GM04503 (cell line): ENCODE measurements around the gene FOXL1.

Source experiments
- DNase-seq: peaks from one replicate; pipeline ENCODE4 v3.0.0-alpha.2; 2012; ENCODE audit warnings: low read depth

The FOXL1 gene

GRCh38 chr16:86605950-86606349, 27.6 kb downstream of the FOXL1 start:
- DNase-seq, result no peak

- peak; percentile 46 for DNase-seq
These were observed 30.0 kb downstream of the FOXL1 start for GRCh38 chr16:86608301-86608747.

DNA sequence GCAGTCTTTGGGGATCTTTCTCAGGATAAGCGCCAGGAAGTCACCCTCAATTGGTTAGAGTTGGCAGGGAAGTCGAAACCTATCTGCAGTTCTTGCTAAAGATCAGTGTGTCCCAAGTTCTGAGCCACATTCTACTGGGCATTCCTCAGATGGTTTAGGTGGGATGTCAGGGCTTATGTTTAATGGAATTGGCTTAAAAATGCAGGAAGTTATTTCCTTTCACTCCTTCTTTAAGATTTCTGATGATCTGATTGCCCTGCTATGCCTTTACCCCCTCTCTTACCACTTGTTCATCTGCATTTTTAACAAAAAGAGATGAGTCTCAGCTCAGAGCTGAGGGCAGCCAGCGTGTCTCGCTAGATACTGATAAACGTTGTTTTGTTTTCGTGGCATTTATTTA, 30.8 kb downstream of the FOXL1 start:
- peak; percentile 92 for DNase-seq

GRCh38 chr16:86609661-86610060, 31.3 kb downstream of the FOXL1 start:
- DNase-seq, result no peak

- DNase-seq, result no peak
These were observed 32.6 kb downstream of the FOXL1 start for GRCh38 chr16:86610779-86611524.

DNA sequence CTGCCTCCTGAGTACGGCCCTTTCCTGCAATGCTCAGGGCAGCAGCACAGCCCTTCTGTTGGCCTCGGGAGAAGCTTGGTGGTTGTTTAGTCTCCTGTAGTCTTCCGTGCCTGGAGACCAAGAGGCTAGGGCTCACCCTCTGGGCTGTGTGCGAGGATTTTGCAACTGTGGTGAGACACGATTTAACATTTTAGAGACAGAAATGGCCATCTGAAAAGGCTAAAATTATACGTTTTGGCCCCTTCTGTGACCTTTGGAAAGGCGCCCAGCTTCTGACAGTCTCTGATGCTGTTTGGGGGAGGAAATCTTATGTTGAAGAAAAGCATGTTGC, 33.1 kb downstream of the FOXL1 start:
- DNase-seq, result no peak

DNA sequence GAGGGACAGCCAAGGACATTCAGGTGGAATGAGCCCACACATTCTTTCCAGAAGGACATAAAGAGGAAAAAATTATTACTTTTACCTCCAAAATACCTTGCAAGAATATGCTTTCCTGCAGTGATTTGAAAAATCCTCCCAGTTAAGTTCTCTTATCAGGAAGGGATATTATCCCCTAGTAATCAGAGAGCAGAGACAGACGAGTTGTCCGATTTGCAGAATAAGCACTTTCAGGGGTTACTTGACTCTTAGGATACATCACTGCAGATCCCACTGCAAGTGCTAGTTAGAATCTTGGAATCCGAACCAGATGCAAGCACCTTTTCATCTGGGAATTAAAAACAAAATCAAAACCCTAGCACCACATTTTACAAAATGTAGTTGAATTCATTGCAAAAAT, 33.6 kb downstream of the FOXL1 start:
- DNase-seq, result no peak

- DNase-seq, result no peak
These were observed 36.4 kb downstream of the FOXL1 start for GRCh38 chr16:86614699-86615098.

DNA sequence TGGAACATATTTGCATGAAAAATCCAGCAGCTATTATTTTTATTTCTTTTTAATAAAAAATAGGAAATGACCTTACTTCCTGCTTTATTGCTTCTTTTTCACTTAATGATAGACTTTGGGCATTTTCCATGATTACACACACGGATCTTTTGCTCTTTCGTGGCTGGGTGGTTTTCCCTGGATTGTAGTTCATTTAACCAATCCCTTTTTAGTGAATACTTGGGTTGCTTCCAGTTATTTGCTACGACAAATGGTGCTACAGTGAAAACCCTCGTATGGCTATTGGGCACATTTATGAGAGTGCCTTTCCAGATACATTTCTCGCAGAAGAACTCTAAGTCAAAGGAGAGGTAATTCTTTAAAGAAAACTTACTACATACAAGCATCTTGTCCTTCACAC, 38.6 kb downstream of the FOXL1 start:
- DNase-seq, result no peak

DNA sequence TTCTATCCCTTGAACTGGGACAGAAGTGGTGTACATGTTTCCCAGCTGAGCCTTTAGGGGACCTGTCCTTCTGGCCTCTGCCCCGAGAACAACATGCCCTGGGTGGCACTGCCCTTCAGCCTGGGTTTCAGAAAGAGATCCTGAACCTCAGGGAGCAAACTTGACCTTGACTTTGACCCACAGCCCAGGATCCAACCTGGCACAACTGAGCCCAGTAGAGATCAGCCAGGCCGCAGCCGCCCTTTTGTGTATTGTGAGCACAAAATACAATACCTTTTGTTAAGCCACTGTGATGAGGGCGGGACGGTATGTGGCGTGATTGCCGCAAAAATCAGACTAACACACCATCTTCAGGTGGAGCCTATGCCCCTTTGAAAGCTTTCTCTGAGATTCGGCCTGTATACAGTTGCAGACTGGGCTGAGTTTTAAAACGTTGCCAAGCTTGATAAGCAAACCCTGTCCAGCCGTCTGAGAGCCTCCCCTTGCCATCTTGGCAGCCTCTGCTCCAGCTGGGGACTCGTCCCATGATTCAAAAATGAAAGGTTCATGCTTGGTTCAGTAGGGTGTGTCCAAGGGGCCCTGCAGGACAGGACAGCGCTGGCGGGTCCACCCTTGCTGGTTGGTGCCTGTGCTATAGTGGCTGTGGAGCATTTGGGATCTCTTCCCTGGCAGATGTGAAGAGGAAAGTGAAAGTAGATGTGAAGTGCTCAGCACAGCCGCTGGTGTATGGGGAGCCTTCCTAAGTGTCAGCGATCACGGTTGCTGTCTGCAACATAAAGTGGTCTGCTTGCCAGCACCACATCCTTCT, 40.3 kb downstream of the FOXL1 start:
- DNase-seq, result no peak

GRCh38 chr16:86619239-86619794, 41.0 kb downstream of the FOXL1 start:
- DNase-seq, result no peak

DNA sequence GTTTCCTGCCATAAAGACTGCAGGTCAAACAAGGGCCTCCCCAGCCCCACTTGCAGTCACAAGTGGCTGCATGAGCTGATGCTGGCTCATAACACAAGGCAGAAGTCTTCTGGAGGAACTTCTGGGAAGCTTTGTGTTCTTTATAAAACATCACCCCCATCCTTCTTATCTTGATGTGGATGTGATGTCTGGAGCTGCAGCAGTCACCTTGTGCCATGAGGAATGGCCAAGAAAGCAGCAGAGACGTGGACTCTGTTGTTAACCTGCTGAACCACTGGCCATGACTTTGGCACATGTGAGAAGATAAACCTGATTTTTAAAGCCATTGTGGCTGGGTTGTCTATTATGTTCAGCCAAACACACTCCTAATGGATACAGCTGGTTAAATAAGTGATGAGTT, 41.8 kb downstream of the FOXL1 start:
- DNase-seq, result no peak

GRCh38 chr16:86621966-86622365, 43.6 kb downstream of the FOXL1 start:
- DNase-seq, result no peak

DNA sequence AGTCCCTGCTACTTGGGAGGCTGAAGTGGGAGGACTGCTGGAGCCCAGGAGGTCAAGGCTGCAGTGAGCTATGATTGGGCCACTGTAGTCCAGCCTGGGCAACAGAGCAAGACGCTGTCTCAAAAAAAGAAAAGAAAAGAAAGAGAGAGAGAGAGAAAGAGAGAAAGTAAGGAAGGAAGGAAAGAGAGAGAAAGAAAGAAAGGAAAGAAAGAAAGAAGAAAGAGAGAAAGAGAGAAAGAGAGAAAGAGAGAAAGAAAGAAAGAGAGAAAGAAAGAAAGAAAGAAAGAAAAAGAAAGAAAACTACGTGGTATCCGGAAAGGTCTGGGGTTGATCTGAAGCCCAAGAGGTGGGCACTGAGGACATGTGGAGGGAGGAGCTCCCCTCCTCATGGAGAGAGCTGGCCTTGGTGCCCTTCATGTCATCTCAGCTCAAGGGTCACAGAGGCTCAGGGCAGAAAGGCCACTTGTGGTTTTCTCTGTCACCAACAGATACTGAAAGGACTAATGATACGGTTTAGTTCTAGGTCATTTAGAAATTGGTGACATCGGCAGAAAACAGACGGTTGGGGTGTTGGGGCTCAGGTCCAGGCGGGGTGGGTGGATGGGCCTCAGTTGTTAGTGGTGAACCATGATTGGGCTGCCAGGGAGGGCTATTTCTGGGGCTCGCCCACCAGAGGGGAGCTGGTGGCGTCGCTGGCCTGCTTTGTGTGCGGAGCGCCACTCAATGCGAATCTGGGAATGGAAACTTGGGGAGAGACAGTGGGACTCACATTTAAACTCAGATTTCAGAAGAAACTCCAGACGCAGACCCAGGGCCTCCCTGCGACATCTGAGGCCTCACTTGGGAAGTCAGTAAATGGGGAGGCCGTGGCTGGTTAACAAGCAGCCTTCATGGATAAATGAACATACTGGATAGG, 44.6 kb downstream of the FOXL1 start:
- DNase-seq, result no peak

GRCh38 chr16:86625029-86625428, 46.7 kb downstream of the FOXL1 start:
- DNase-seq, result no peak

GRCh38 chr16:86625821-86626220, 47.5 kb downstream of the FOXL1 start:
- DNase-seq, result no peak

GRCh38 chr16:86626284-86626683, 47.9 kb downstream of the FOXL1 start:
- DNase-seq, result no peak

DNA sequence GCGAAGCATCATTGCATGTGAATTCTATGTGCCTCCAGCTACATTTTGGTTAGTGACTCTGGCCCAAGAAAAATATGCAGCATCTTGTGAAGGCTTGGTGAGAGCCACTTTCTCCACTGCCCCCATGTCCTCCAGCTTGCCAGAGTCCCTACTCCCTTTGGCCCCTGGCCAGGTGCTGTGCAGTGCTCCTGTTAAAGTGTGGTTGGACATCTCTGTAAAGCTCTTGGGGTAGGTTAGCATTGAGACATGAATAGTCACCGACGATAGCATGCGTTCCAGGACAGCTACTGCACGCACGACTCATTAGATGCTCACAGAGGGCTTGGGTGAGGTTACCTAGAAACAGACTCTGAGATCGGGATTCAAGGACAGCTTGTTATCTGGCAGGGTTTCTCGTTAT, 48.6 kb downstream of the FOXL1 start:
- DNase-seq, result no peak

DNA sequence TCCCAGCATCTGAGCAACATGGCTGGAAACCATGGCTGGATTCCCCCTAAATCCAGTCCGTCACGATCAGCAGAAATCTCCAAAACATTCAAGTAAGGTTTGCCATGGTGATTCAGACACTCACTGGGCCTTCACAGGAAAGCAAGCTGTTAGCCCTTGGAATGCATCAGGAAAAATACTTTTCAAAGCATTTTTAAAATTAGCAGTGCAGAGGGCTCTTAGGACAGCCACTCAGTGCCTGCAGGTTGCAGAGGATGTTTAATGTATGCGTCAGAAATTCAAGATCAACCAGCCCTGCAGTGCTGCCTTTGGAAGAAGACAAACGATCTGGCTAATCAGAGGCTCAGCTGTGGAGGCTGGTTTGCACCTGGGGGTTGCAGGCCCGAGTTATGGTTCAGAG, 50.3 kb downstream of the FOXL1 start:
- DNase-seq, result no peak

DNA sequence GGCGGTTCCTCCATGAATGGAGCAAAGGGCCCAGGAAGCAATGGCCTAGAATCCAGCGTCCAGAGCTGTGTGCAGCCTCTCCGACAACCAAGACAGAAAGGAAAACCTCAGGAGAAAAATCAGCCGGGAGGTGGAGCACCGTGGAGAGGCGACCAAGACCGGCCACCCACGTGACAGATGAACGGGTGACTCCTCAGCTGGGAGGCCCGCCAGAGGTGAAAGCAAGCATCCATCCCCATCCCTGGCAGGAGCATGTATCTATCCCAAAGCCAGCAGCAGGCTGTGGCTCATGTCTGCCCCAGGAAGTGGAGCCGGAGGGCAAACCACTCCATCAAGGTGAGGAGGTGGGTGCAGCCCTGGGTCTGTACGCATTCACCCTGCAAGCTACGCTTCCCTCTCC, 52.1 kb downstream of the FOXL1 start:
- DNase-seq, result no peak

DNA sequence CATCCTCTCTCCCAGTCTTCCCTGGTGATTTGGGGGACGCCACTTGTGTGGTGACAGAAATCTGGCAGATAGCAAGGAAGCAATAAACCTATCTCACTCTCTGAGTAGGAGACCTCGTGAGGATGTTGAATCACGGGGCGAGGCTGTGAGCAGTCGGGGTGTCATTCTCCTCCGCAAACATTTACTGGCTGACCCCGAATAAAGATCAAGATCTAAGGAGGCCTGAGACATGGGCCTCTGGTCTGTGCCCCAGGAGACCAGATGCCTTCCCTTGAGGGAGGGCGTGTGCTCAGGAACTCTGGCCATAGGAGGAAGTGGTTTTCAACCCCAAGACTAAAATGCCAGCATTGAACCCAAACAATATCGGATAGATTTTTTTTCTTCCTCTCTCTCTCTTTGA, 53.1 kb downstream of the FOXL1 start:
- no peak for DNase-seq
